Stimulated activated CD8-positive, alpha-beta memory T cell treated with anti-CD3 and anti-CD28 coated beads, Interleukin-12 subunit alpha, Interleukin-12 subunit beta, amount 100 ng/mL, for 24 hours (primary cell): ENCODE data around the gene MUC20.
"Not testable (repeated sequence)": the region's sequence is repeated elsewhere in the genome, so short reads cannot be mapped to it uniquely, and the experiment has no call there.

Experiments used
- DNase-seq: peaks from one replicate; pipeline ENCODE4 v3.0.0-alpha.2; 2020; ENCODE audit errors: extremely low read depth

The MUC20 gene

GRCh38 chr3:195770841-195771645 is 50.3 kb downstream of the MUC20 start:
- not testable (repeated sequence) for DNase-seq

GRCh38 chr3:195771646-195772300 is 51.0 kb downstream of the MUC20 start:
- DNase-seq: no peak

- DNase-seq: no peak
These were observed 53.3 kb downstream of the MUC20 start for GRCh38 chr3:195773956-195774537.

- DNase-seq: no peak
These were observed 54.1 kb downstream of the MUC20 start for GRCh38 chr3:195774917-195775316.

GRCh38 chr3:195777975-195778374 is 57.2 kb downstream of the MUC20 start:
- DNase-seq: no peak

- not testable (repeated sequence) for DNase-seq
These were observed 60.5 kb downstream of the MUC20 start for GRCh38 chr3:195781236-195781635.
